HG03045 (cell line): ENCODE results near the gene CD300H.
"Not testable (repeated sequence)": the region's sequence is repeated elsewhere in the genome, so short reads cannot be mapped to it uniquely, and the experiment has no call there.

ENCODE experiments used
- ATAC-seq: cut with Tn5 transposase; IDR thresholded peaks from one replicate; pipeline ENCODE4 v1.9.1; 2021; ENCODE audit warnings: mild to moderate bottlenecking, moderate library complexity; ENCODE audit not compliant: unreplicated experiment

CD300H gene

DNA sequence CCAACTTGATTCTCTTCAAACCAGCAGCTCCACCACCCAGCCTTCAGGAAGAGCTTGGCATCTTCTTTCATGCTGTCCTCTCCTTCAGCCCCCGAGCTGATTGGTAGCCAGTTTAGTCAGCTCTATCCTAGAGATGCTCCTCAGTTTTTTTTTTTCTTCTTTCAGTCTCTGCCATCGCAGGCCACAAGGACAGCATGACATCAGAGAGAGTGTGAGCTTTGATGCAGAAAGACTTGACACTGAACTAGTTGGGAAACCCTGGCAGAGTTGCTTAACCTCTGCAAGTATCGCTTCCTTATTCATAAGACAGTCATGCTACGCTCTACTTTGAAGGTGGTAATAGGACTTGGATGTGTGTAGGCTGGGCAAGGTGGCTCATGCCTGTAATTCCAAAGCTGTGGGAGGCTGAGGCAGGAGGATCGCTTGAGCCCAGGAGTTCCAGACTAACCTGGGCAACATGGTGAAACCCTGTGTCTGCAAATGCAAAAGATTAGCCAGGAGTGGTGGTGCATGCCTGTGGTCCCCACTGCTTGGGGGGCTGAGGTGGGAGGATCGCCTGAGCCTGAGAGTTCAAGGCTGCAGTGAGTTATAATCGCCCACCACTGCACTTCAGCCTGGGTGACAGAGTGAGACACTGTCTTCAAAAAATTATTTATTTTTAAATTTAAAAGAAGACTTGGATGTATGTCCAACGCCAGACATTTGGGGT is 38.7 kb downstream of the CD300H start:
- ATAC-seq = no peak

DNA sequence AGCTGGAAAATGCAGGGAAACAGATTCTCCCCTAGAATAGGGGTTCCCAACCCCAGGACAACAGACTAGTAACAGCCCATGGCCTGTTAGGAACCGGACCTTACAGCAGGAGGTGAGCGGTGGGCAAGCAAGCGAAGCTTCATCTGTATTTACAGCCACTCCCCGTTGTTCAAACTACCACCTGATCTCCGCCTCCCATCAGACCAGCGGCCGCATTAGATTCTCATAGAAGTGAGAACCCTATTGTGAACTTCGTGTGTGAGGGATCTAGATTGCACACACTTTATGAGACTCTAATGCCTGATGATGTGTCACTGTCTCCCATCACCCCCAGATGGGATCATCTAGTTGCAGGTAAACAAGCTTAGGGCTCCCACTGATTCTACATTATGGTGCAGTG is 39.6 kb downstream of the CD300H start:
- ATAC-seq = no peak

DNA sequence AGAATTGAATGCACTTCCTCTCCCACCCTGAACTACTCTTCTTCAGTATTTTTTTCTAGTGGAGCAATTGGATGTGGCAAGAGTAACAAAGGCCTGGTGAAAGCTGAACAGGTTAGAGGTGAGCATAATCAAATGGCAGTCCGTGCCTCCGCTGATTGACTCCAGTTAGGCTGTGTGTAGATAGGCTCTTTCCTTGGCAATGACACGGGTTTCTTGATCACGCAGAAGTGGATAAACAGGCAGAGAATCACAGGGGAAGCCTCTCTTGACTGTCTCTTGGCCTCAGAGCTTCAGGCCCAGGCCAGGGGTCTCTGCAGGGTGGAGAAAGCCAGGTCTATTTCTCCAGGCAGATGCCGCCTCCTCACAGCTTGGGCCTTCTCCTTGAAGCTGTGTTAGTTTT is 40.2 kb downstream of the CD300H start:
- no peak for ATAC-seq

DNA sequence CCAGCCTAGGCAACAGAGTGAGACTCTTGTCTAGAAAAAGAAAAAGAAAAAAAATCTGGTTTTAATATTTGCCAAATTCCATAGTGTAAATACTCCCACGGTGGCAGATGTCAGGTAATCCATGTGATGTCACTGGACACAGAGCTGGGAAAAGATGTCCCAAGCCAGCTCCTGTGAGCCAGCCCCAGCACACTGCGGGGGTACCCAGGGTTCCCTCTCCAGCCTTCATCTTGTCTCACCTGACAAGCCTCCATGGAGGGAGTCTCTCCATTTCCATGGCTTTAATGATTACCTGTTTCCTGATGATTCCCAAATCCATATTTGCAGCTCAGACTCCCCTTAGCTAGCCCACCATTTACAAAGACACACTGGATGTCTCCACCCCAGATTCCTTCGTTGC is 40.6 kb downstream of the CD300H start:
- ATAC-seq = no peak

DNA sequence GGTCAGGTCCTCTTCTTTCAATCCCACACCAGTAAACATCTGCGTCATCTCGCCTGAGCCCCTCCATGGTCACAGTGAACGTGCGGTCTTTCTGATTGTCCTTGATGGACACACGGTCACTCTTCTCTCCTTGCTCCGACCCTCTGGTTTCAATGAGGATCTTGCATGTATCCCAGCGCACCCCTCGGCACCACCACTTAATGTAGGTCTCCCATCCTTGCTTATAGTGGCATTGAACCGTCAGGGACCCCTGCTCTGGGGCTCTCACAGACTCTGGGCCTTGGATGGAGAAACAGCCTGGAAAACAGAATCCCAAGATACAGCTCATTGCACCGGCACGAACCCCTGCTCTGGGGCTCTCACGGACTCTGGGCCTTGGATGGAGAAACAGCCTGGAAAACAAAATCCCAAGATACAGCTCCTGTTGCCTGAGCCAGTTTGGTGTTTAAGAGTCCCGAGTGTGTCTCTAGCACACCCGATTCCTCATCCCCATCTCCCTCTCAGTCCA is 41.5 kb downstream of the CD300H start:
- ATAC-seq = no peak

DNA sequence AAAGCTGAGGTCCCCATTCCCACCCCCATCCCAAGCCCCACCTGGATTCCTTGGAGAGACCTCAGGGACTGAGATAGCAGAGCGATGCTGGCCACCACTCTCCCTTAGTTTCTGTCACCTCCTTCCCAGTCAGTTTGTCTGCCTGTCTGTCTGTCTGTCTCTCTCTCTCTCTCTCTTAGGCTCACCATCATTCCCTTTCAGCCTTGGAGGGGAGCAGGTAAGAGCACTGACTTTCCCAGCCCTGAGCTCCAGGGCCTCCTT is 41.9 kb downstream of the CD300H start:
- no peak for ATAC-seq

DNA sequence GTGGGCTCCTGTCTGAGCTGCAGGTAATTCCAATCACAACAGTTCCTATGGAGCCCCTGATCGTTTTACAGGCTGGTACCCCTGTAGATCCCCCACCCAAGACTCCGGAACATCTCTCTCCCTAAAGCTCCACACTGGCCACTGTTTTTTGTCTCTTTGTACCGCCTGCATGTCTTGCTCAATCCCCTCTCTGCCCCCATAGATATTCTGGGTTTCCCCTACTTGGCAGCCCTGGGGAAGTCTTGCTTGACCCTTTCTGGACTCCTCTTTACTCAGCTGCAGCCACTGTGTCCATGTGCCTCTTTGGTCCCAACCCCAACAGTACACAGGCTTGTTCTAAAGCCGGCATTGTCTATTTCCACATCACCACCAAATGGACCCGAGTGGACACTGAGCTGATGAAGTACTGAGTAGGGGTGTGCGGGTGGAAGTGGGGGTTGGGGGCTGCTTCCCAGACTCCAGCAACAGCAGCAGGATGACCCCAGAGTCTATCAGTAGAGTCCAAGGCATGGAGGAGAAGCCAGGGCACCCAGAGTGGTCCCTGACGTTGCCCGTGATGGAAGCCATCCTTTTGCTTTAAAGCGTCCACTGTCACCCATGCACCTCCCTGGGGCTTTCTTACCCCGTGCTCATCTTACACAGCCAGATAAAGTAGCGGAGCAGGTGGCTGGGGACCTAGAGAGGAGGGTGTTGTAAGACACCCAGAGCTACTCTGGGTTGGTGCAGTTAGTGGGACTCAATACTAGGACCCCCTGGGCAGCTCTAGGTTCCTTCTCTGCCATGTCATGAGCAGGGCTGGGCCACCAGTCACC is 42.5 kb downstream of the CD300H start:
- ATAC-seq = no peak

DNA sequence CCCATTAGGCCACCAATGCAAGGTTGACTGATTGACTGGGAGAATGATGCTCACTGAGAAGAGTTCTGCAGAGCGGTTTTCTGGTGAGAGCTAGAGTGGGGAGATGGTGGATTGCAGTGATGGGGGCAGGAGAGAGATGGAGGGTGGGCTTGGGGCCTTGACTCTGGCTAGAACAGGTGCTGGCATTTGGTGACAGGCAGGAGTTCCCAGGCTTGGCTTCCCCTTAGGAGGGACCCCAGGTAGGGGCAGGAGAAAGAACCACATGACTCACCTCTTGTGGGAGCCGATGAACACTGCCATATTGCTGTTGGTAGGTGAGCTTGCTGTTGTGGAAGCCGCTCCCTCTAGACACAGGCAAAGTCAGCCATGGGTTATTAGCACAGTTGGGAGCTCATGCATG is 44.0 kb downstream of the CD300H start:
- ATAC-seq = no peak

DNA sequence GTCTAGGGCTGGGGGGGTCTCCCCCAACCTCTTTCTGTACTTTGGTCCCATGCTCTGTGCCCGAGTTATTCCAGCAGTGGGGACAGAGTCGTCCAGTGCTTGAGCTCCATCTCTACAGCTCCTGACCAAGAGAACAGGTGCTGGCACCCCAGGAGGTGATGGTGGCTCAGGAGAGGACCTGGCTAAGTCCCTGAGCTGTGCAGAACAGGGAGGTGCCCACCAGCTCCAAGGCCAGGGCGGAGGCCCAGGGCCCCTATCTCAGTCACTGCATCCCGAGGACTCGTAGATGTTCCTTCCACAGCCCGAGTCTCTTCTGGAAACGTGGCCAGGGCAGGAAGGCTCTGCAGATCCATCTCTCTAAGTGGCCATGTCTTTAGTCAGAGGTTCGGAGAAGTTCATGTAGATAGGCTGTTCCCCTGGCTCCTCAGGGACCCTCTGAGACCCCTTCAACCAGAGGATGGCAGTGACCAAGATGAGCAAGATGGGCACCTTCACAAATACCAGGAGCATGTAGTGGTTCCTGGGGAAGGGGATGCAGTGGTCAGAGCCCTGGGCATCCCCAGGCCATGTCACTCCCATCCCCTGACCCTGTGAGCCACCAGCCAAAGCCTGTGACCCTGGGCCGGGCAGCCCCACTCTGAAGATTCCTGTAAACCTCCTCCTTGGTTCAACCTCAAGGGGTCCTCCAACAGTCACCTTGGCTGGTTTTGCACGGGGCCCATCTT is 44.8 kb downstream of the CD300H start:
- ATAC-seq = no peak

DNA sequence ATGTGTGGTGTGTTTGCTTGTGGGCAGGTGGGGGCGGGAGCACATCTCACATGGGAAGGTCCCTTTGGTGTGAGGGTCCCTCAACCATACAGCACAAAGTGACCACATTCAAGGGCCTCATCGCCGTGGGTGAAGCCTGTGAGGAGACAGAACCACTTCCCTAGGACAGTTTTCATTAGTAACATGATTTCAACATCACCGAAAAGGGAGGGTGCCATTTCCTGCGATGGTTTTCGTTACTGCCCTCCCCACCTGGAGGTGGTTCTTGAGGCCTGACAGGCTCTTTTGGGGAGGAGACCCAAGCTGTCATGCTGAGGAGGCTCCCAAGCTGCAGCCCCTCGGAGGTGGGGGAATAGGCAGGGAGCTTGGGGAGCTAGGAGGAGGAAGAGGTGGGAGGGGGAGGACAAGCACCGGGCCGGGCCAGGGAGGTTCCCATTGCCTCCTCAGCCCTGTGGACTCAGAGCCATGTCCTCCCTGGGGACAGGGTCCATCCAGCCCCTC is 45.6 kb downstream of the CD300H start:
- no peak for ATAC-seq

DNA sequence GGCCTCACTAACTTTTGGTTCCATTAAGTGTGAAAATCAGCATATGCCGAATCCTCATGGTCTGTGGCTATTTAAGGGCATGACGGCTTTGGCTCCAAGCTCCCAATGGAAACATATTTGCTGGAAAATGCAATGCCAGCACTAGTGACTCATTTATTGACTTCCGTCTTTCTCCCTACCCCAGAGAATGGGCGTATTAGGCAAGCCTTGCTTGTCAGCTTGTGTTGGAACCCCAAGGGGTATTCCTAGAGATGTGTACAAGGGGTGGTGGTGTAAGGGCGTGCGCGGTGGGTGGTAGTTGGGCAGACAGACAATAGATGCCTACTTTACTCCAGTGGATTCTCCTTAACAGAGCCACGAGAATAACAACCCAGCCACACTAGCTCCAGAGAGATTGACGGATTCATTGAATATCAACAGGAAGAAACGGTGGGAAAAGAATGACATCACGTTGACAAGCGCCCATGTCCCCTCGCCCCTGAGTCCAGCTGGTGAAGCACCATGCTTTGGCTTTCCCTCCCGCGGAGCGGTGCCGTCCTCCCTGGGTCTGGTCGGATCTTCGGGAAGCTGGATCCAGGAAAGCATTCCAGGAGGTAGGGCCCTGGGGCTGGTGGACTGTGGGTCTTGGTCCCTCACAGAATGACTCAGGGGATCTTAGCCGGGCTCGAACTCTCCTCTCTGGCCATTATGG is 46.4 kb downstream of the CD300H start:
- ATAC-seq = no peak

DNA sequence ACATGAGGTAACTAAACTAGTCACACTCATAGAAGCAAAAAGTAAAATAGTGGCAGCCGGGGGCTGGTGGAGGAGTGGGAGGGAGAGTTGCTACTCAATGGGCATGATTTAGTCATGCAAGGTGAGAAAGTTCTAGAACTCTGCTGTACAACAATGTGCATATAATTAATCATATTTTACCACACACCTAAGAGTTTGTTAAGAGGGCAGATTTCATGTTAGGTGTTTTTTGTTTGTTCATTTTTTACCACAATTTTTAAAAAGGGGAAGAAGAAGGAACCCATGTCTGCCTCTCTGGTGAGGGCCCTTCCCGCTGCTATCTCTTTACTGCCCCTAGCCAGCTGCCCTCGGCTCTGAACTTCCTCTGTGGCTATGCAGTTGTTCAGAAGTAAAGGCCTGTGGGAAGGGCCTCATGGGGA is 47.3 kb downstream of the CD300H start:
- ATAC-seq = no peak

DNA sequence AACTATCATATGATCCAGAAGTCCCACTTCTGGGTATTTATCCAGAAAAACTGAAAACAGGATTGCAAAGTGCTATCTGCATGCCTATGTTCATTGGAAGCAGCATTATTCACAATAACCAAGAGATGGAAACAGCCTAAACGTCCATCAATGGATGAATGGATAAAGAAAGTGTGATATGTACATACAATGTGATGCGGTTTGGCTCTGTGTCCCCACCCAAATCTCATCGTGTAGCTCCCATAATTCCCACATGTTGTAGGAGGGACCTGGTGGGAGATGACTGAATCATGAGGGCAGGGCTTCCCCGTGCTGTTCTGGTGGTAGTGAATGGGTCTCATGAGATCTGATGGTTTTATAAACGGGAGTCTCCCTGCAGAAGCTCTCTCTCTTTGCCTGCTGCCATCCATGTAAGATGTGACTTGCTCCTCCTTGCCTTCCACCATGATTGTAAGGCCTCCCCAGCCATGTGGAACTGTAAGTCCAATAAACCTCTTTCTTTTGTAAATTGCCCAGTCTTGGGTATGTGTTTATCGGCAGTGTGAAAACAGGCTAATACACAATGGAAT is 48.8 kb downstream of the CD300H start:
- ATAC-seq = not testable (repeated sequence)

DNA sequence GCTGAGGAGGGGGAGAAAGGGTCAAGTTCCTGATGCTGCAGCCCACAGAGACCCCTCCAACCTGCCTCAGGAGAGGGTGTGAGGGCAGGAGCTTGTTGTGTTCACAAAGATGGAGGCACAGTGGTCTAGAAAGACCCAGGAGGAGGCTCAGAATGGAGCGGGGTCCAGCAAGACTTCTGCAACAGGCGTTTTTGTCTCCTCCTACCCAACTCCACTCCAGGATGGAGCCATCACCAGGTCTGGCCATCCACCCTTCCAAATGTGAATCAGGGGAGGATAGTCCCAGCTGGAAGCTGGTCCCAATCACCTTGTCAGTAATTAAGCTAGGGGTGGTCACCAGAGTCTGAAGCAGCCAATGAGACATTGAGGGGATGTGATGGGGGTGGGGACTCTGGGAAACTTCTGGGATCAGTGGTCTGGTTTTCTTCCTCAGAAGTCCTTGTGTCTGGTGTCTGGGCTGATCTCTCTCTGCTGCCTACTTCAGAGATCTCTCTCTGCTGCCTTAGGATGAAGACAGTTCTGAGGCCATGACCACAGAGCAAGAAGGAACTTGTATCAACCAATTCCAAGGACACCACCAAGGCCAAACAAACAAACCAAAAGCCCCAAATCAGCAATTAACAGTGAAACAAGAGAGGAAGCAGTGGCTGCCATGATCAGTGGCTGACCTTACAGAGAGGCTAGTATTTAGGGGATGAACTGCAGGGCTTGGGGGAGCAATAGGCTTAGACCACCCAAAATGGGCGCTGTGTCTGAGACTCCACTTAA is 50.6 kb downstream of the CD300H start:
- no peak for ATAC-seq

DNA sequence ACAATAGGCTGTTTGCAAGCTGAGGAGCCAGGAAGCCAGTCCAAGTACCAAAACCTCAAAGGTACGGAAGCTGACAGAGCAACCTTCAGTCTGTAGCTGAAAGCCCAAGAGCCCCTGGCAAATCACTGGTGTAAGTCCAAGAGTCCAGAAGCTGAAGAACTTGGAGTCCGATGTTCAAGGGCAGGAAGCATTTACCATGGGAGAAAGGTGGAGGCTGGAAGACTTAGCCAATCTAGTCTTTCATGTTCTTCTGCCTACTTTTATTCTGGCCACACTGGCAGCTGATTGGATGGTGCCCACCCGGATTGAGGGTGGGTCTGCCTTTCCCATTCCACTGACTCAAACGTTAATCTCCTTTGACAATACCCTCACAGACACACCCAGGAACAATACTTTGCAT is 51.4 kb downstream of the CD300H start:
- ATAC-seq = no peak

DNA sequence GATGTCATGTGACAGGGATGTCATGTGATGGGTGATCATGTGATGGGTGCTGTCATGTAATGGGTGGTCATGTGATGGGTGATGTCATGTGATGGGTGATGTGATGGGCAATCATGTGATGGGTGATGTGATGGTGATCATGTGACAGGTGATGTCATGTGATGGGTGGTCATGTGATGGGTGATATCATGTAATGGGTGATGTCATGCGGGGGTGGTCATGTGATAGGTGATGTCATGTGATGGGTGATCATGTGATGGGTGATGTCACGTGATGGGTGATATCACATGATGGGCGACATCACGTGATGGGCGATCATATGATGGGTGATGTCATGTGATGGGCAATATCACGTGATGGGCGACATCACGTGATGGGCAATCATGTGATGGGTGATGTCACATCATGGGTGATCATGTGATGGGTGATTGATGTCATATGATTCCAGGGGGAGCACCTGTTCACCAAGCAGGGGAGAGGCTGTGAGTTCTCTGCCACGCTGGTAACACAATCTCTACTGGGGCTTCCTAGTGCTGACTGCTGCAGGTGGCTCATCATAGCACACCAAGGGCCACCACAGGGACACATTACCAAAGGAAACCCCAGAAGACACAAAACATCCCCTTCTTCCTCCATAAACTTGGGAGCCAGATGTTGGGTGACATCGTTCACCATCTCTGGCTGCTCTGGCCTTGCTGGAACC is 52.5 kb downstream of the CD300H start:
- no peak for ATAC-seq

DNA sequence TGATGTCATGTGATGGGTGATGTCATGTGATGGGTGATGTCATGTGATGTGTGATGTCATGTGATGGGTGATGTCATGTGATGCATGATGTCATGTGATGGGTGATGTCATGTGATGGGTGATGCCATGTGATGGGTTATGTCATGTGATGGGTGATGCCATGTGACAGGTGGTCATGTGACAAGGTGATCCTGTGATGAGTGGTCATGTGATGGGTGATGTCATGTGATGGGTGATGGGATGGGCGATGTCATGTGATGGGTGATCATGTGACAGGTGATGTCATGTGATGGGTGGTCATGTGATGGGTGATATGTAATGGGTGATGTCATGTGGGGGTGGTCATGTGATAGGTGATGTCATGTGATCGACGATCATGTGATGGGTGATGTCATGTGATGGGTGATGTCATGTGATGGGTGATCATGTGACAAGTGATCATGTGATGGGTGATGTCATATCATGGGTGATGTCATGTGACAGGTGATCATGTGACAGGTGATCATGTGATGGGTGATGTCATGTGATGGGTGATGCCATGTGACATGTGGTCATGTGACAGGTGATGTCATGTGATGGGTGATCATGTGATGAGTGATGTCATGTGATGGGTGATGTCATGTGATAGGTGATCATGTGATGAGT is 53.2 kb downstream of the CD300H start:
- no peak for ATAC-seq

DNA sequence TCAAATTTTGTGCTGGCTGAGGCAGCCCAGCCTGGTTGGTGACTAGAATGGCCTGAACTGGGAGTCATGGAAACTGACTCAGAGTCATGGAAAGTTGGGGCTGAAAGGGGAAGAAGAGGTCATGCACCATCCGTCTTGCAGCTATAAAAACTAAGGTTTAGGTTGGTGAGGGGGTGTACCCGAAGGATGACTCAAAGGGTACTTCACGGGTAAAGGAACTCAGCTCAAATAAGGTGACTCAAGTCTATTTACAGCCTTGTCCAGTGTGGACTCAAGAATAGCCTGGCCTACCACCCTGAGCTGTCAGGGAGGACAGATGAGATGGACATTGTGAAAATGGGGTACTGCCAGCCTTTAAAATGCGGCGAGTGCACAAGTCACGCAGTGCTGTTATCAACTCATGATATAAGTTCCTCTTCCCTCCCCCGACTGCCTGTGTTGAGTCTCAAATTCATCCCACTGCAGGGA is 54.7 kb downstream of the CD300H start:
- ATAC-seq = no peak

DNA sequence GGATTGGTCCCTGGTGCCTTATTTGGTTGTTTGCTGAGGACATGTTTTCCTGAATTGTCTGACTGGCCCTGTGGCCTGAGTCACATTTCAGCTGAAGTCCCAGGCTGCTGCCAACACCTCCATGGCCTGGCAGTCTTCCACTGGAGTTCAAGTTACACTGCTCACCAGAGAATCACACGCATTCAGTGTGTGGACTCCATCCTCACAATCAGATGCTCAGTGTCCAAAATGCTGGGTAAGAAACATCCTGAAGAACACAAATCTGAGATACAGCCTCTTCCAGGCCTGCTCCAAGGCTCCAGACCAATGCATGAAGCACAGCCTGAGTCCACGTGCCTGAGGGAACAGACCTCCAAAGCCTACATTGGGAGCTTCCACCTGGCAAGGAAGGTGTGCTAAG is 55.3 kb downstream of the CD300H start:
- ATAC-seq = no peak
